H1 (cell line): Measurements from ENCODE around the gene GRIA1. TPM values are rescaled to one million over a fixed set of nuclear protein-coding genes. Genes with fewer than 3 reads are reported as not detected.
A peak's percentile ranks its signal among the peaks of the same experiment; 100 is the strongest.

Experiments
- CTCF ChIA-PET: fragments of 300-600 bp; sonication (Branson Sonifier 250); formaldehyde crosslinking; loops from one replicate; lab custom pipeline; 2021; ENCODE audit not compliant: partially characterized antibody; lab: Charles Lee
- POLR2A ChIA-PET: fragments of 300-600 bp; sonication (Branson Sonifier 250); formaldehyde crosslinking; loops from one replicate; lab custom pipeline; 2021; ENCODE audit warnings: inconsistent platforms; ENCODE audit not compliant: partially characterized antibody; lab: Charles Lee
- DNase-seq, 2 experiments: peaks; one replicate each; pipeline versions ENCODE4 v3.0.0 to v3.0.0-alpha.2; 2010 to 2022; ENCODE audit warnings: low spot score in 2 of 2, low read depth in 1 of 2, mixed read lengths in 1 of 2
- FAIRE-seq: peaks from 2 replicates; lab custom pipeline; 2011; peaks lifted over from hg19 to GRCh38; lab: Jason Lieb, UNC
- H2AFZ ChIP-seq: 2 replicates; pipeline ENCODE4 v1.8.1; 2012; ENCODE audit warnings: low read length, inconsistent platforms
- H2AK5ac ChIP-seq: 2 replicates; pipeline ENCODE4 v1.6.1; 2013; ENCODE audit warnings: low read depth, low read length
- H2BK120ac ChIP-seq: replicated peaks from 2 replicates; pipeline ENCODE3; 2013; ENCODE audit warnings: low read depth, low read length, inconsistent platforms
- H2BK12ac ChIP-seq: 2 replicates; pipeline ENCODE4 v1.6.1; 2013; ENCODE audit warnings: low read depth, low read length
- H2BK15ac ChIP-seq: 2 replicates; pipeline ENCODE4 v1.6.1; 2013; ENCODE audit warnings: low read length
- H2BK20ac ChIP-seq: 2 replicates; pipeline ENCODE4 v1.6.1; 2013; ENCODE audit warnings: low read length
- H2BK5ac ChIP-seq: 2 replicates; pipeline ENCODE4 v1.6.1; 2013; ENCODE audit warnings: low read depth, low read length
- H3K14ac ChIP-seq: 2 replicates; pipeline ENCODE4 v1.6.1; 2013; ENCODE audit warnings: inconsistent platforms; ENCODE audit not compliant: insufficient read length
- H3K18ac ChIP-seq: 2 replicates; pipeline ENCODE4 v1.6.1; 2013; ENCODE audit warnings: low read length; ENCODE audit errors: extremely low read depth
- H3K23ac ChIP-seq: 2 replicates; pipeline ENCODE4 v1.6.1; 2013; ENCODE audit warnings: inconsistent platforms; ENCODE audit not compliant: insufficient read length
- H3K23me2 ChIP-seq: 2 replicates; pipeline ENCODE4 v1.6.1; 2013; ENCODE audit warnings: low read depth, low read length
- H3K27ac ChIP-seq: 2 replicates; pipeline ENCODE4 v1.6.1; 2011; ENCODE audit warnings: low read depth, low read length, inconsistent platforms
- H3K27me3 ChIP-seq, 4 experiments: replicated peaks in 1 of 4; 1 replicate in 1 of 4; 2 replicates in 3 of 4; pipeline versions ENCODE4 v1.6.1 to v1.8.1; 2011 to 2013; ENCODE audit warnings: low read length in 3 of 4, mild to moderate bottlenecking in 3 of 4, inconsistent platforms in 2 of 4, mixed read lengths in 2 of 4, moderate library complexity in 1 of 4; ENCODE audit not compliant: control insufficient read depth in 3 of 4, insufficient read depth in 3 of 4; ENCODE audit errors: extremely low read depth in 1 of 4
- H3K36me3 ChIP-seq, 4 experiments: 2 replicates each; pipeline versions ENCODE4 v1.6.1 to v1.8.1; 2011 to 2013; ENCODE audit warnings: mild to moderate bottlenecking in 4 of 4, low read length in 3 of 4, moderate library complexity in 2 of 4, control low read depth in 1 of 4, inconsistent platforms in 1 of 4; ENCODE audit not compliant: insufficient read depth in 4 of 4, control insufficient read depth in 2 of 4
- H3K4ac ChIP-seq: replicated peaks from 2 replicates; pipeline ENCODE3; 2013; ENCODE audit warnings: low read length, low read depth, mixed read lengths, inconsistent platforms; ENCODE audit not compliant: insufficient read length
- H3K4me1 ChIP-seq, 4 experiments: replicated peaks in 1 of 4; 1 replicate in 1 of 4; 2 replicates in 3 of 4; pipeline versions ENCODE4 v1.6.1 to v1.8.1; 2011 to 2013; ENCODE audit warnings: low read length in 3 of 4, inconsistent platforms in 2 of 4, mixed read lengths in 1 of 4; ENCODE audit not compliant: insufficient read depth in 4 of 4, control insufficient read depth in 3 of 4
- H3K4me2 ChIP-seq, 2 experiments: 2 replicates each; pipeline versions ENCODE4 v1.6.1 to v1.8.1; 2011 to 2013; ENCODE audit warnings: low read depth in 2 of 2, low read length in 2 of 2, control low read depth in 1 of 2, inconsistent platforms in 1 of 2, mild to moderate bottlenecking in 1 of 2; ENCODE audit not compliant: insufficient read depth in 1 of 2
- H3K4me3 ChIP-seq, 4 experiments: fragments of 200-600, 300-600 bp in 1 of 4; sonication (generic), shearing (Covaris generic), sonication (Bioruptor Twin) in 1 of 4; 2 replicates each; pipeline versions ENCODE4 v1.5.1 to v1.8.1; 2011 to 2016; ENCODE audit warnings: low read length in 4 of 4, low read depth in 3 of 4, control low read depth in 2 of 4, inconsistent platforms in 2 of 4, mild to moderate bottlenecking in 2 of 4, mixed read lengths in 1 of 4, moderate library complexity in 1 of 4; ENCODE audit not compliant: insufficient read depth in 2 of 4; ENCODE audit errors: extremely low read depth in 1 of 4
- H3K56ac ChIP-seq: replicated peaks from 2 replicates; pipeline ENCODE3; 2013; ENCODE audit warnings: low read depth, mild to moderate bottlenecking, mixed read lengths, low read length, inconsistent platforms; ENCODE audit not compliant: insufficient read length
- H3K79me1 ChIP-seq: 2 replicates; pipeline ENCODE4 v1.6.1; 2013; ENCODE audit warnings: low read depth, low read length, control low read depth
- H3K79me2 ChIP-seq, 2 experiments: 2 replicates each; pipeline versions ENCODE4 v1.6.1 to v1.8.1; 2012 to 2013; ENCODE audit warnings: low read length in 2 of 2, mild to moderate bottlenecking in 2 of 2, inconsistent platforms in 1 of 2; ENCODE audit not compliant: insufficient read depth in 2 of 2, control insufficient read depth in 1 of 2
- H3K9ac ChIP-seq, 4 experiments: replicated peaks in 1 of 4; 1 replicate in 1 of 4; 2 replicates in 3 of 4; pipeline versions ENCODE4 v1.6.1 to v1.8.1; 2011 to 2013; ENCODE audit warnings: low read depth in 3 of 4, low read length in 3 of 4, control low read depth in 2 of 4, mild to moderate bottlenecking in 2 of 4, moderate library complexity in 2 of 4, inconsistent platforms in 1 of 4; ENCODE audit errors: extremely low read depth in 1 of 4
- H3K9me3 ChIP-seq, 2 experiments: 2 replicates each; pipeline versions ENCODE4 v1.6.1 to v1.8.1; 2012 to 2013; ENCODE audit warnings: mild to moderate bottlenecking in 2 of 2, moderate library complexity in 2 of 2, control low read depth in 1 of 2, inconsistent platforms in 1 of 2, low read depth in 1 of 2, low read length in 1 of 2, mixed read lengths in 1 of 2; ENCODE audit not compliant: insufficient read depth in 2 of 2
- H4K20me1 ChIP-seq, 2 experiments: replicated peaks in 1 of 2; 2 replicates each; pipeline versions ENCODE3 to v1.8.1; 2011 to 2013; ENCODE audit warnings: inconsistent platforms in 2 of 2, low read length in 2 of 2, mild to moderate bottlenecking in 1 of 2; ENCODE audit not compliant: insufficient read depth in 2 of 2, control insufficient read depth in 1 of 2
- H4K5ac ChIP-seq: 2 replicates; pipeline ENCODE4 v1.6.1; 2013; ENCODE audit warnings: low read length, low read depth, mixed read lengths, inconsistent platforms; ENCODE audit not compliant: insufficient read length
- H4K8ac ChIP-seq: 2 replicates; pipeline ENCODE4 v1.8.0; 2013; ENCODE audit warnings: mild to moderate bottlenecking, moderate library complexity, low read length, inconsistent platforms; ENCODE audit not compliant: insufficient read depth; ENCODE audit errors: extremely low read depth
- H4K91ac ChIP-seq: replicated peaks from 2 replicates; pipeline ENCODE3; 2013; ENCODE audit warnings: low read length, mixed read lengths, inconsistent platforms; ENCODE audit not compliant: insufficient read length
- BRCA1 ChIP-seq: IDR thresholded peaks from 2 replicates; pipeline ENCODE4 v1.6.1; 2012; ENCODE audit warnings: low read depth, low read length, improper control_type of control experiment
- CHD1 ChIP-seq: IDR thresholded peaks from 2 replicates; pipeline ENCODE4 v1.6.1; 2012; ENCODE audit warnings: low read depth, low read length, improper control_type of control experiment
- E2F6 ChIP-seq: IDR thresholded peaks from 2 replicates; pipeline ENCODE4 v1.6.1; 2012; ENCODE audit warnings: inconsistent platforms
- KDM4A ChIP-seq: IDR thresholded peaks from one replicate; pipeline ENCODE4 v1.7.1; 2012; ENCODE audit warnings: low read depth, mild to moderate bottlenecking, moderate library complexity, low read length, inconsistent platforms; ENCODE audit not compliant: severe bottlenecking
- NANOG ChIP-seq: IDR thresholded peaks from 2 replicates; pipeline ENCODE4 v1.6.1; 2011; ENCODE audit warnings: low read length, low read depth, mild to moderate bottlenecking, inconsistent platforms; ENCODE audit not compliant: insufficient read depth, poor library complexity, severe bottlenecking
- NRF1 ChIP-seq: IDR thresholded peaks from 2 replicates; pipeline ENCODE4 v1.6.1; 2011; ENCODE audit warnings: mild to moderate bottlenecking, low read depth, low read length, improper control_type of control experiment
- RAD21 ChIP-seq, 2 experiments: IDR thresholded peaks in 1 of 2; conservative IDR thresholded peaks in 1 of 2; 2 replicates each; pipeline ENCODE4 v1.6.1; 2011; ENCODE audit warnings: low read depth in 2 of 2, low read length in 2 of 2, improper control_type of control experiment in 1 of 2, inconsistent platforms in 1 of 2, mild to moderate bottlenecking in 1 of 2, moderate library complexity in 1 of 2
- RNF2 ChIP-seq: fragments of 200-900, 300-1000 bp; sonication (generic); IDR thresholded peaks from 2 replicates; pipeline ENCODE4 v1.7.1; 2016; ENCODE audit warnings: borderline replicate concordance, low read depth, mild to moderate bottlenecking, antibody characterized with exemption, low read length; ENCODE audit not compliant: poor library complexity, severe bottlenecking; ENCODE audit errors: missing control alignments
- SP1 ChIP-seq: IDR thresholded peaks from 2 replicates; pipeline ENCODE4 v1.6.1; 2011; ENCODE audit warnings: low read depth, low read length
- SP4 ChIP-seq: IDR thresholded peaks from 2 replicates; pipeline ENCODE4 v1.6.1; 2012; ENCODE audit warnings: low read length, inconsistent platforms
- SRF ChIP-seq: IDR thresholded peaks from 2 replicates; pipeline ENCODE4 v1.6.1; 2011; ENCODE audit warnings: mild to moderate bottlenecking, low read depth, low read length, moderate library complexity
- TAF1 ChIP-seq: IDR thresholded peaks from 2 replicates; pipeline ENCODE4 v1.6.1; 2011; ENCODE audit warnings: mild to moderate bottlenecking, low read depth, low read length
- TCF12 ChIP-seq: IDR thresholded peaks from 2 replicates; pipeline ENCODE4 v1.6.1; 2011; ENCODE audit warnings: low read depth, mild to moderate bottlenecking, low read length
- YY1 ChIP-seq: IDR thresholded peaks from 2 replicates; pipeline ENCODE4 v1.6.1; 2011; ENCODE audit warnings: low read depth, mild to moderate bottlenecking, low read length
- WGBS, 2 experiments: shearing (Covaris generic) in 1 of 2; methylation state at CpG; one replicate each; pipeline versions ENCODE4 v1.1.6 to v1.1.7; 2013 to 2015; ENCODE audit warnings: low lambda C conversion rate in 2 of 2, mixed read lengths in 2 of 2, inconsistent platforms in 1 of 2, low coverage in 1 of 2, missing lambda C conversion rate in 1 of 2; ENCODE audit not compliant: insufficient replicate concordance in 2 of 2, insufficient coverage in 1 of 2, insufficient read length in 1 of 2; ENCODE audit errors: extremely low coverage in 1 of 2, missing lambda C conversion rate in 1 of 2; 5-methylcytosine and 5-hydroxymethylcytosine counted together
- polyA plus RNA-seq, 7 experiments: library from polyadenylated mRNA; depleted of rRNA in 3 of 7; stranded (reverse) in 5 of 7; unstranded in 2 of 7; fragments of >200 nt in 5 of 7; fragments of 200-250 nt in 2 of 7; gene quantifications; 1 replicate in 5 of 7; 2 replicates in 1 of 7; 4 replicates in 1 of 7; pipeline versions ENCODE4 v1.2.1 to v1.2.3, GENCODE V29; 2011 to 2013; ENCODE audit warnings: missing spikeins in 2 of 7, mixed read lengths in 2 of 7
- total RNA-seq: library from RNA; stranded (reverse); fragmentation: NEBNext Ultra II Directional; extraction: Animal tissue kit (Norgen Biotek cat#: 25700); gene quantifications from 2 replicates; pipeline ENCODE4 v1.2.1, GENCODE V29; 2021

Gene GRIA1
- total and polyA plus RNA-seq, 2 of the 8 experiments (the other 6 are each of a cell fraction or from before 2014, with no cell fraction given) = 0.97 to 2.5 TPM

DNA sequence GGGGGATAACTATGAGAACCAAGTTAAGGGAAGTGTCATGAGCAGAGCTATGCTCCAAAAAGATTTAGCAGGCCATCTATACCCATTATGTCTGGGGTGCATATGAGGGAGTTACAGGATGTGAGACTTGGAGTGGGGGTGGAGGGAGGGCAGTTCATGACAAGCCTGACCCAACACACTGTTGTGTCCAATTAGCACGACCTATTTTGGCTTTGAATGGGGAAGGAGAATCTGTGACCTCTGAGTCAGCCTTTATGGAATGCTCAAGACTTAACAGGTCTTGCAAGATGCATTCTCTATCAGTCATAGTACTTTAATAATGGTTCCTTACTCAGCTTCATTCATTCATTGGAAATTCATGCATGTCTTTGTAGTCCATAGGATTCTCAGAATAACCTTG lies 71.7 kb downstream of the GRIA1 start:
- no peak for FAIRE-seq
- Histone ChIP-seq H4K91ac (no peak overlapping the region), H2BK12ac (no peak overlapping the region), H2BK120ac (no peak overlapping the region), H3K56ac (no peak overlapping the region), H3K79me1 (no peaks in the 10 kb centered on the region), H2AK5ac (no peak overlapping the region), H3K23me2 (no peaks in the 10 kb centered on the region), H3K27ac (no peak overlapping the region), H2BK5ac (no peak overlapping the region), H3K36me3 (no peaks in the 10 kb centered on the region), H3K4ac (no peak overlapping the region), H3K18ac (no peak overlapping the region), H3K79me2 (no peaks in the 10 kb centered on the region), H3K4me2 (no peak overlapping the region), H3K4me3 (no peak overlapping the region), H3K9ac (no peak overlapping the region), H4K8ac (no peak overlapping the region), H4K5ac (no peak overlapping the region), H3K9me3 (no peaks in the 10 kb centered on the region), H2BK20ac (no peak overlapping the region), H3K27me3 (no peaks in the 10 kb centered on the region), H2BK15ac (no peak overlapping the region), H2AFZ (no peak overlapping the region), H4K20me1 (no peaks in the 10 kb centered on the region), H3K14ac (no peak overlapping the region), H3K4me1 (no peaks in the 10 kb centered on the region), H3K23ac (no peak overlapping the region)
- ChIA-PET CTCF (interaction anchor here (0.6 kb wide), 1 partner anchor 325 kb away, joined by 3 read pairs; no protein-coding TSS in a partner anchor), POLR2A (no interaction called here)
- WGBS, 2 experiments = 80% methylated on average over 1 of the region's 1 CpG; no CpG with 5 or more reads in 1 of the 2 experiments
- peak in 1 of 2 experiments; percentile 29 for DNase-seq
- no peak for TF ChIP-seq BRCA1
- no peak for TF ChIP-seq TCF12
- TF ChIP-seq SP4 = no peak
- no peak for TF ChIP-seq KDM4A
- TF ChIP-seq SP1 = no peak
- no peak for TF ChIP-seq CHD1
- no peak for TF ChIP-seq RNF2
- no peak for TF ChIP-seq E2F6
- no peak for TF ChIP-seq SRF
- TF ChIP-seq YY1 = no peak
- no peak for TF ChIP-seq NRF1
- no peak for TF ChIP-seq NANOG
- no peak for TF ChIP-seq RAD21 (IDR thresholded peaks at IDR 0.05 in 1 of 2, conservative IDR thresholded peaks at IDR 0.05 in 1 of 2; ENCODE audit: low read depth in 2 of 2, low read length in 2 of 2)
- TF ChIP-seq TAF1 = no peak
